ENCODE data around the gene NEIL3. TPM values are rescaled to one million over a fixed set of nuclear protein-coding genes. Genes with fewer than 3 reads are reported as not detected.

The NEIL3 gene
- polyA plus RNA-seq (2013, experiment 1 of 2; ENCODE audit: insufficient read length): 4.7 TPM
- polyA plus RNA-seq (2013, experiment 2 of 2; ENCODE audit: insufficient read length): 5.1 TPM

- peak; percentile 90 for DNase-seq
These were observed at the start of gene NEIL3 for GRCh38 chr4:177309522-177310371. TSS of gene NEIL3 (plus strand) at chr4:177309874. CDS start at chr4:177309954, 80 bp downstream.

- no peak for DNase-seq
These were observed 45.9 kb upstream of the NEIL3 start for GRCh38 chr4:177263818-177264217.

GRCh38 chr4:177264788-177265422, 44.8 kb upstream of the NEIL3 start:
- no peak for DNase-seq

GRCh38 chr4:177265729-177266128, 43.9 kb upstream of the NEIL3 start:
- DNase-seq: no peak

- no peak for DNase-seq
These were observed 43.2 kb upstream of the NEIL3 start for GRCh38 chr4:177266506-177266905.

- DNase-seq: no peak
These were observed 41.8 kb upstream of the NEIL3 start for GRCh38 chr4:177267911-177268310.

- no peak for DNase-seq
These were observed 38.6 kb upstream of the NEIL3 start for GRCh38 chr4:177271091-177271490.

- DNase-seq: no peak
These were observed 37.5 kb upstream of the NEIL3 start for GRCh38 chr4:177271915-177272766.

- DNase-seq: no peak
These were observed 33.7 kb upstream of the NEIL3 start for GRCh38 chr4:177275999-177276398.

GRCh38 chr4:177281351-177281909, 28.2 kb upstream of the NEIL3 start:
- DNase-seq: no peak

- no peak for DNase-seq
These were observed 27.3 kb upstream of the NEIL3 start for GRCh38 chr4:177282284-177282835.

GRCh38 chr4:177283167-177283566, 26.5 kb upstream of the NEIL3 start:
- peak; percentile 86 for DNase-seq

- no peak for DNase-seq
These were observed 23.7 kb upstream of the NEIL3 start for GRCh38 chr4:177285953-177286352.

GRCh38 chr4:177287255-177287654, 22.4 kb upstream of the NEIL3 start:
- DNase-seq: no peak

GRCh38 chr4:177288335-177288734, 21.3 kb upstream of the NEIL3 start:
- no peak for DNase-seq

GRCh38 chr4:177290780-177291179, 18.9 kb upstream of the NEIL3 start:
- no peak for DNase-seq

- no peak for DNase-seq
These were observed 17.5 kb upstream of the NEIL3 start for GRCh38 chr4:177292171-177292570.

GRCh38 chr4:177293208-177294033, 16.3 kb upstream of the NEIL3 start:
- no peak for DNase-seq

GRCh38 chr4:177297785-177298391, 11.8 kb upstream of the NEIL3 start:
- DNase-seq: no peak

- DNase-seq: no peak
These were observed 8.5 kb upstream of the NEIL3 start for GRCh38 chr4:177301126-177301639.
